WI38 (cell line): ENCODE measurements around the gene CPSF2.
A peak's percentile ranks its signal among the peaks of the same experiment; 100 is the strongest.

Experiments used
- H3K4me3 ChIP-seq: 2 replicates; pipeline ENCODE4 v1.5.1; 2011; ENCODE audit warnings: low read depth, mild to moderate bottlenecking, control low read depth, low read length
- TF ChIP-seq, protein P1 (sequence below): IDR thresholded peaks from 2 replicates; pipeline ENCODE4 v1.5.1; 2012; ENCODE audit warnings: low read depth, mild to moderate bottlenecking, control low read depth, low read length

Gene CPSF2

DNA sequence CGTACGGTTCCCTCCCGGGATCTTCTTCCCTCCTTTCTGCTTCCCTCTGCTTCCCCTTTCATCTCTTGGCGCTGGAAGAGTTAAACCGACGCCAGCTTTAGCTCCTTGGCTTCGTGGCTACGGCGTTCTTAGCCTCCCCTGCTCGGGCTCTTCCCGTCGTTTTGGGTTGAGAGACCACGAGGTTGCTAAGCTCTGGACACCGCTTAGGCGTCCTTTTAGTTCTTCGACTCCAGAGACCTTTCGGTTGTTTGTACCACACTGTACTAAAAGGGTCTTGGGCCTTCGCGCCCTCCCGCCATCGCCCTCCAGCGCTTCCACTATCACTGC is 545 bp downstream of the CPSF2 start:
- peak overlapping the region; percentile 95 for H3K4me3 ChIP-seq
- TF ChIP-seq, protein P1, sequence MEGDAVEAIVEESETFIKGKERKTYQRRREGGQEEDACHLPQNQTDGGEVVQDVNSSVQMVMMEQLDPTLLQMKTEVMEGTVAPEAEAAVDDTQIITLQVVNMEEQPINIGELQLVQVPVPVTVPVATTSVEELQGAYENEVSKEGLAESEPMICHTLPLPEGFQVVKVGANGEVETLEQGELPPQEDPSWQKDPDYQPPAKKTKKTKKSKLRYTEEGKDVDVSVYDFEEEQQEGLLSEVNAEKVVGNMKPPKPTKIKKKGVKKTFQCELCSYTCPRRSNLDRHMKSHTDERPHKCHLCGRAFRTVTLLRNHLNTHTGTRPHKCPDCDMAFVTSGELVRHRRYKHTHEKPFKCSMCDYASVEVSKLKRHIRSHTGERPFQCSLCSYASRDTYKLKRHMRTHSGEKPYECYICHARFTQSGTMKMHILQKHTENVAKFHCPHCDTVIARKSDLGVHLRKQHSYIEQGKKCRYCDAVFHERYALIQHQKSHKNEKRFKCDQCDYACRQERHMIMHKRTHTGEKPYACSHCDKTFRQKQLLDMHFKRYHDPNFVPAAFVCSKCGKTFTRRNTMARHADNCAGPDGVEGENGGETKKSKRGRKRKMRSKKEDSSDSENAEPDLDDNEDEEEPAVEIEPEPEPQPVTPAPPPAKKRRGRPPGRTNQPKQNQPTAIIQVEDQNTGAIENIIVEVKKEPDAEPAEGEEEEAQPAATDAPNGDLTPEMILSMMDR: no peak

DNA sequence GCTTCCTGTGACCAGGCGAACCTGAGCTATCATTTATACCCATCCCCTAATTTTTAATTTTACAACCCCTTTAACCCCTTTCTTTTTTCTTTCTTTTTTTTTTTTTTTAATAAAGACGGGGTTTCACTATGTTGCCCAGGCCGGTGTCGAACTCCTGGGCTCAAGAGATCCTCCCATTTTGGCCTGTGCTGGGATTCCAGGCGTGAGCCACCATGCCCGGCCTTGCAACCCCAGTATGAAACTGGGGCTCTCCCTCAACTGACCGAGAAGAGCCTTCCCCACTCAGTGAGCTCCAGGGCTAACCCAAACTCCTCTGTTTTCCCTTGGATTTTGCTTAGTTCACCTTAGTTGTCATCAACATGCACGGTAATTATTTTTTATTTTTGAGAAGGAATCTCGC is 992 bp downstream of the CPSF2 start:
- peak overlapping the region; percentile 95 for H3K4me3 ChIP-seq
- TF ChIP-seq, protein P1: no peak

DNA sequence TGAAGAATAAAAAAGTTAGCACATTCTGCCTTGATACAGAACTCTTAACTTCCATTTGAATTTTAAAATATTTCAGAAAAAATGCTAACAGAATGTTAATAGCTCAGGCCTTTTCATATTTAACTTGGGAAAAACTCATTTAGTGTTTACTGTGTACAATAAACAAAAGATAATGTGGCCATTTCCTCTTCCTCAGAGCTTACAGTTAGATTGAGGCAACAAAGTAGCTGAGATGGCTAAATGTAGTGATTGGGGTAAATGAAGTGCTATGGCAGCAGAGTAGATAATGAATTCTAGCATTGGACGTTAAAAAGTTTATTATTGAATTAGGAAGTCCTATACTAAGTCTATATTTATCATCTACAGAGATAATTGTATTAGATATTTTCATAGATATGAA is 12.7 kb downstream of the CPSF2 start:
- no peak overlapping the region for H3K4me3 ChIP-seq
- TF ChIP-seq, protein P1: no peak

DNA sequence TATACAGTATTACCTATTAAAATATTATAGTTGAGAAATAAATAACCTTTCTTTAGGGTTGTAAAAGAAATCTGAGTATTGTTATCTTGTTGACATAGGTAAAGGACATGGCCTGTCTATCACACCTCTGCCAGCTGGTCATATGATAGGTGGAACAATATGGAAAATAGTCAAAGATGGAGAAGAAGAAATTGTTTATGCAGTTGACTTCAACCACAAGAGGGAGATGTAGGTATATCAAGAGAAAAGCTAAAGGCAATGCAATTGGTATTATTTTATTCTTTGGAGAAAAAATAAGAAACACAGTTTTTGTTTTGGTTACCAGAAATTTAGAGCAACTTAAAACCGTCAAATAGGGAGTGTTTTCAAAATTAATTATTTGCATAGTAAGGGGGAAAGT is 13.5 kb downstream of the CPSF2 start:
- TF ChIP-seq, protein P1: peak; percentile 12; the same call in 1 of the 2 replicates
- no peak overlapping the region for H3K4me3 ChIP-seq

DNA sequence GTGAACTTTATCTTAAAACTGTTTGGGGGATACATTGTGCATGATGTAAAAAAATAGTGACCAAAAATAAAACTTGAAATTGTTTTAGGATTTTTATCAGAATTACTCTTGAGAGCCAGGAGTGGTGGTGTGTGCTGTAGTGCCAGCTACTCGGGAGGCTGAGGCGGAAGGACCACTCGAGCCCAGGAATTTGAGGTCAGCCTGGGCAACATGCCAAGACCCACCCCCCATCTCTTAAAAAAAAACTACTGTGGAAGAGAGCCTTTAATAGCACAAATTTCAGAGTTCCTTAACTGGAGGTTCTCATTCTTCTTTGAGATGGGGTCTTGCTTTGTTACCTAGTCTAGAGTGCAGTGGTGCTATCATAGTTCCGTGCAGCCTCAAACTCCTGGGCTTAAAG is 21.5 kb downstream of the CPSF2 start:
- H3K4me3 ChIP-seq: no peak overlapping the region
- TF ChIP-seq, protein P1: no peak

DNA sequence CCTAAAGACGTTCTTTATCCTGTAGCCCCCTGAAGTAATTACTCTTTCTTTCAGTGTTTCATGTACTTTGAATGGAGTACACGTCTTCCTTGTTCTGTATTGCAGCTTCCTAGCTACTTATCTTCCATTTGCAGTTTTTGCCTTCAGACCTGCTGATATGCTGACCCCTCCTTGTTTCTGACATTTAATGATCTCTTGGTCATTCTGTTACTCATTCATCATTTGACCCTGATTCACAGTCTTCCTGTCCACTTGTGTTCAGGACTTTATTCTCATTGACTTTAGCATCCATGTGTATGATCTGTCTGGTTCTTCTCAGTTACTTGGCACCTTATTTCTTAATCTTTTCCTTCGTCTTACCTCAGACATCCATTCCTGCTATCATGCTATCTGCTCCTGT is 22.2 kb downstream of the CPSF2 start:
- TF ChIP-seq, protein P1: no peak
- H3K4me3 ChIP-seq: no peak overlapping the region

DNA sequence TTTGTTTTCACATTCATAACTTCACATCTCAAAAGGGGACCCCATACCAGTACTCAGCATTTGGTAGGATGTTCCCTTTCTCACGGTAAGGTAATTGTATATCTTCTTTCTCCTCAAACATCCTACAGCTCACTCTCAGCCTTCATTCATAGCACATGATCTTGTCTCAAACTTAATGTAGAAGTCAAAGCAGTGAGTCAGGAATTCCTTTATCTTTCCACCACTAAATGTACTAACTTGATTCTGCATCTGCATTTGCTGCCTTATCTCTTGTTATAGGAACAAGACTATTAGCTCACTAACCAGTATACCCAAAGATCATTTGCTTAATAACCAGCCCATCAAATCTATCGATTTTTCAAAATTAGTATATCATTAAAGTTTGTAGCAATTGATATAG is 22.9 kb downstream of the CPSF2 start:
- TF ChIP-seq, protein P1: no peak
- H3K4me3 ChIP-seq: no peak overlapping the region

DNA sequence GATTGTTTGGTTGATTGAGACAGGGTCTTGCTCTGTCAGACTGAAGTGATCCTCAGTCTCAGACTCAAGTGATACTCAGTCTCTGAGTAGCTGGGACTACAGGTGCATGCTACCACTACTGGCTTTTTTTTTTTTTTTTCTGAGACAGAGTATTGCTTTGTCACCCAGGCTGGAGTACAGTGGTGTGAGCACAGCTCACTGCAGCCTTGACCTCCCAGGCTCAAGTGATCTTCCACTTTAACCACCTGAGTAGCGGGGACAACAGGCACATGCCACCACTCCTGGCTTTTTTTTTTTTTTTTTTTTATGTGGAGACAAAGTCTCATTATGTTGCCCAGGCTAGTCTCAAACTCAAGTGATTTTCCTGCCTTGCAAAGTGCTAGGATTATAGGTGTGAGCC is 31.8 kb downstream of the CPSF2 start:
- H3K4me3 ChIP-seq: no peak overlapping the region
- TF ChIP-seq, protein P1: no peak
